Nephron progenitor cell (in vitro differentiated cells): ENCODE results near the gene CELF1.
"Not testable (repeated sequence)": the region's sequence is repeated elsewhere in the genome, so short reads cannot be mapped to it uniquely, and the experiment has no call there.

ENCODE experiments used
- DNase-seq: peaks from one replicate; pipeline ENCODE4 v3.0.0; 2021
- H3K27ac Mint-ChIP-seq: 2 replicates; pipeline ENCODE4 v1.8.0; 2021; ENCODE audit warnings: mild to moderate bottlenecking, moderate library complexity, mixed read lengths
- H3K27me3 Mint-ChIP-seq: 2 replicates; pipeline ENCODE4 v1.8.0; 2021; ENCODE audit warnings: mild to moderate bottlenecking, low read depth, mixed read lengths; ENCODE audit not compliant: poor library complexity
- H3K36me3 Mint-ChIP-seq: 2 replicates; pipeline ENCODE4 v1.8.0; 2021; ENCODE audit warnings: low read depth, mixed read lengths
- H3K4me1 Mint-ChIP-seq: 2 replicates; pipeline ENCODE4 v1.8.0; 2021; ENCODE audit warnings: mixed read lengths
- H3K4me3 Mint-ChIP-seq: 2 replicates; pipeline ENCODE4 v1.8.0; 2021; ENCODE audit warnings: mild to moderate bottlenecking, moderate library complexity, mixed read lengths
- H3K9me3 Mint-ChIP-seq: 2 replicates; pipeline ENCODE4 v1.8.0; 2021; ENCODE audit warnings: mild to moderate bottlenecking, moderate library complexity, mixed read lengths
- CTCF ChIP-seq: fragments of 200-600 bp; sonication (generic); IDR thresholded peaks from 2 replicates; pipeline ENCODE4 v1.5.0; 2021; ENCODE audit warnings: antibody characterized with exemption

CELF1 gene

GRCh38 chr11:47532597-47533213 lies 20.2 kb downstream of the CELF1 start:
- H3K36me3 Mint-ChIP-seq: peaks cover 30% of the 10 kb centered on the region
- no peak for DNase-seq
- H3K27me3 Mint-ChIP-seq: no peaks in the 10 kb centered on the region
- peaks cover 27% of the 10 kb centered on the region for H3K4me1 Mint-ChIP-seq
- no peak overlapping the region for H3K4me3 Mint-ChIP-seq
- H3K9me3 Mint-ChIP-seq: no peaks in the 10 kb centered on the region
- H3K27ac Mint-ChIP-seq: no peak overlapping the region
- TF ChIP-seq CTCF: no peak

- no peak for TF ChIP-seq CTCF
- Mint-ChIP-seq H3K27me3 (no peaks in the 10 kb centered on the region), H3K9me3 (no peaks in the 10 kb centered on the region), H3K36me3 (peaks cover 26% of the 10 kb centered on the region), H3K27ac (peak overlapping the region; percentile 79), H3K4me3 (no peak overlapping the region), H3K4me1 (peaks cover 32% of the 10 kb centered on the region)
- DNase-seq: no peak
These were observed 21.3 kb downstream of the CELF1 start for GRCh38 chr11:47531666-47532065.

GRCh38 chr11:47530721-47531120 lies 22.2 kb downstream of the CELF1 start:
- Mint-ChIP-seq H3K27ac (peak overlapping the region; percentile 86), H3K4me1 (peaks cover 36% of the 10 kb centered on the region), H3K36me3 (peaks cover 21% of the 10 kb centered on the region)
- not testable (repeated sequence) for DNase-seq, H3K4me3 Mint-ChIP-seq, H3K9me3 Mint-ChIP-seq, H3K27me3 Mint-ChIP-seq

- no peak overlapping the region for H3K4me3 Mint-ChIP-seq
- H3K4me1 Mint-ChIP-seq: peaks cover 40% of the 10 kb centered on the region
- no peaks in the 10 kb centered on the region for H3K27me3 Mint-ChIP-seq
- H3K36me3 Mint-ChIP-seq: peaks cover 17% of the 10 kb centered on the region
- no peak for TF ChIP-seq CTCF
- H3K9me3 Mint-ChIP-seq: no peaks in the 10 kb centered on the region
- peak overlapping the region; percentile 86 for H3K27ac Mint-ChIP-seq
- DNase-seq: no peak
These were observed 23.0 kb downstream of the CELF1 start for GRCh38 chr11:47529951-47530350.

- TF ChIP-seq CTCF: no peak
- H3K27me3 Mint-ChIP-seq: no peaks in the 10 kb centered on the region
- H3K4me1 Mint-ChIP-seq: peaks cover 46% of the 10 kb centered on the region
- peaks cover 14% of the 10 kb centered on the region for H3K36me3 Mint-ChIP-seq
- H3K4me3 Mint-ChIP-seq: no peak overlapping the region
- no peaks in the 10 kb centered on the region for H3K9me3 Mint-ChIP-seq
- peak overlapping the region; percentile 94 for H3K27ac Mint-ChIP-seq
- no peak for DNase-seq
These were observed 25.7 kb downstream of the CELF1 start for GRCh38 chr11:47527186-47527585.

- Mint-ChIP-seq H3K4me1 (peaks cover 46% of the 10 kb centered on the region), H3K27ac (peak overlapping the region; percentile 97)
- H3K36me3 Mint-ChIP-seq, H3K9me3 Mint-ChIP-seq, H3K4me3 Mint-ChIP-seq, H3K27me3 Mint-ChIP-seq, DNase-seq: not testable (repeated sequence)
These were observed 26.9 kb downstream of the CELF1 start for GRCh38 chr11:47526032-47526431.

GRCh38 chr11:47524291-47524874 lies 28.5 kb downstream of the CELF1 start:
- H3K36me3 Mint-ChIP-seq: peaks cover 8% of the 10 kb centered on the region
- peak; percentile 8 for DNase-seq
- no peak for TF ChIP-seq CTCF
- peak overlapping the region; percentile 95 for H3K27ac Mint-ChIP-seq
- peaks cover 50% of the 10 kb centered on the region for H3K4me1 Mint-ChIP-seq
- peak overlapping the region; percentile 55 for H3K4me3 Mint-ChIP-seq
- no peaks in the 10 kb centered on the region for H3K27me3 Mint-ChIP-seq
- H3K9me3 Mint-ChIP-seq: no peaks in the 10 kb centered on the region
